GM12878 (cell line): ENCODE measurements around the gene ADGRL3. TPM values are rescaled to one million over a fixed set of nuclear protein-coding genes. Genes with fewer than 3 reads are reported as not detected.

Source experiments
- ATAC-seq: fragments of 200-7000 bp; cut with Tn5 transposase; 3 replicates; pipeline ENCODE4 v1.9.1; 2020; ENCODE audit warnings: mild to moderate bottlenecking, moderate library complexity
- BruUV-seq: library from RNA; stranded (reverse); fragments of 400-500 nt; replicated peaks from 2 replicates; lab custom pipeline; 2021; lab: Mats Ljungman, UMichigan
- CTCF ChIA-PET: fragments of 300-600 bp; sonication (Branson Sonifier 250); formaldehyde crosslinking; extraction: SDS; loops from one replicate; lab custom pipeline; 2021; ENCODE audit warnings: inconsistent platforms; lab: Yijun Ruan, JAX
- POLR2A ChIA-PET: fragments of 350-600 bp; formaldehyde crosslinking; extraction: SDS; loops from one replicate; lab custom pipeline; 2021; ENCODE audit warnings: inconsistent platforms; lab: Charles Lee
- RAD21 ChIA-PET: fragments of 300-600 bp; sonication (Branson Sonifier 250); formaldehyde crosslinking; loops from one replicate; lab custom pipeline; 2023; ENCODE audit warnings: antibody characterized with exemption; ENCODE audit not compliant: unreplicated experiment; lab: Charles Lee
- SMC1A ChIA-PET: fragments of 300-600 bp; sonication (Branson Sonifier 250); formaldehyde crosslinking; loops from one replicate; lab custom pipeline; 2023; ENCODE audit not compliant: unreplicated experiment, uncharacterized antibody; lab: Charles Lee
- DNase-seq: peaks from one replicate; pipeline ENCODE4 v3.0.0-alpha.2; 2011; ENCODE audit warnings: low read depth, low spot score
- FAIRE-seq: peaks from 3 replicates; lab custom pipeline; 2011; peaks lifted over from hg19 to GRCh38; lab: Jason Lieb, UNC
- H2AFZ ChIP-seq: 2 replicates; pipeline ENCODE4 v1.6.0; 2011; ENCODE audit warnings: low read depth, low read length, control low read depth; ENCODE audit not compliant: control insufficient read depth
- H3K27ac ChIP-seq: 2 replicates; pipeline ENCODE4 v1.5.1; 2011; ENCODE audit warnings: control low read depth; ENCODE audit not compliant: control insufficient read depth, insufficient read depth
- H3K27me3 ChIP-seq, 2 experiments: replicated peaks in 1 of 2; 2 replicates each; pipeline versions ENCODE4 v1.6.0 to v1.6.1; 2011; ENCODE audit warnings: low read length in 1 of 2; ENCODE audit not compliant: control insufficient read depth in 2 of 2, insufficient read depth in 2 of 2
- H3K36me3 ChIP-seq, 2 experiments: 2 replicates each; pipeline ENCODE4 v1.5.1; 2011; ENCODE audit warnings: low read length in 1 of 2; ENCODE audit not compliant: control insufficient read depth in 2 of 2, insufficient read depth in 2 of 2
- H3K4me1 ChIP-seq: 2 replicates; pipeline ENCODE4 v1.6.1; 2011; ENCODE audit warnings: mild to moderate bottlenecking, low read length, moderate library complexity, mixed read lengths; ENCODE audit not compliant: control insufficient read depth, insufficient read depth
- H3K4me2 ChIP-seq: 2 replicates; pipeline ENCODE4 v1.6.0; 2011; ENCODE audit warnings: control low read depth; ENCODE audit not compliant: control insufficient read depth, insufficient read depth
- H3K4me3 ChIP-seq: fragments of 200-600 bp; sonication (generic); 2 replicates; pipeline ENCODE4 v1.5.1; 2016
- H3K79me2 ChIP-seq: 2 replicates; pipeline ENCODE4 v1.6.0; 2011; ENCODE audit warnings: low read length; ENCODE audit not compliant: control insufficient read depth, insufficient read depth
- H3K9ac ChIP-seq: 2 replicates; pipeline ENCODE4 v1.8.0; 2011; ENCODE audit warnings: low read length, control low read depth, mixed read lengths; ENCODE audit not compliant: control insufficient read depth, insufficient read depth
- H3K9me3 ChIP-seq: replicated peaks from 3 replicates; pipeline ENCODE4 v1.5.1; 2011; ENCODE audit warnings: mild to moderate bottlenecking, low read length; ENCODE audit not compliant: control insufficient read depth, insufficient read depth
- H4K20me1 ChIP-seq: 2 replicates; pipeline ENCODE4 v1.6.0; 2011; ENCODE audit not compliant: control insufficient read depth, insufficient read depth
- BCL3 ChIP-seq: IDR thresholded peaks from 2 replicates; pipeline ENCODE4 v1.6.1; 2011; ENCODE audit warnings: borderline replicate concordance, low read depth, mild to moderate bottlenecking, moderate library complexity, low read length; ENCODE audit not compliant: insufficient read depth, poor library complexity, severe bottlenecking
- CUX1 ChIP-seq: IDR thresholded peaks from 2 replicates; pipeline ENCODE4 v1.6.1; 2012; ENCODE audit warnings: improper control_type of control experiment, low read depth, low read length; ENCODE audit not compliant: insufficient replicate concordance
- FOXK2 ChIP-seq: fragments of 450-650 bp; IDR thresholded peaks from 2 replicates; pipeline ENCODE4 v1.6.1; 2017; ENCODE audit warnings: mild to moderate bottlenecking, moderate library complexity
- HCFC1 ChIP-seq: fragments of 150-350 bp; IDR thresholded peaks from 2 replicates; pipeline ENCODE4 v1.6.1; 2014; ENCODE audit warnings: low read length
- HDAC6 ChIP-seq: fragments of 200-600 bp; sonication (generic); IDR thresholded peaks from one replicate; pipeline ENCODE4 v1.8.0; 2017; ENCODE audit warnings: antibody characterized with exemption; ENCODE audit not compliant: unreplicated experiment
- MEF2B ChIP-seq: fragments of 450-650 bp; IDR thresholded peaks from 2 replicates; pipeline ENCODE4 v1.6.1; 2018; ENCODE audit warnings: mild to moderate bottlenecking, moderate library complexity; ENCODE audit not compliant: partially characterized antibody, poor library complexity, severe bottlenecking
- MXI1 ChIP-seq: fragments of 150-350 bp; IDR thresholded peaks from 2 replicates; pipeline ENCODE4 v1.6.1; 2011; ENCODE audit warnings: low read depth, mild to moderate bottlenecking, inconsistent platforms, low read length, improper control_type of control experiment
- NR2C1 ChIP-seq: fragments of 450-650 bp; IDR thresholded peaks from 2 replicates; pipeline ENCODE4 v1.6.1; 2017; ENCODE audit warnings: antibody characterized with exemption, mild to moderate bottlenecking, moderate library complexity
- SP1 ChIP-seq: IDR thresholded peaks from one replicate; pipeline ENCODE4 v1.6.1; 2011; ENCODE audit warnings: low read depth, low read length
- SREBF1 ChIP-seq: IDR thresholded peaks from 2 replicates; pipeline ENCODE4 v1.6.1; 2012; ENCODE audit warnings: mild to moderate bottlenecking, low read length
- STAT3 ChIP-seq: IDR thresholded peaks from 2 replicates; pipeline ENCODE4 v1.6.1; 2011; ENCODE audit warnings: low read depth, low read length, improper control_type of control experiment
- WGBS: methylation state at CpG from one replicate; pipeline ENCODE4 v1.1.6; 2016; ENCODE audit warnings: low lambda C conversion rate; ENCODE audit not compliant: insufficient replicate concordance, insufficient coverage; ENCODE audit errors: missing lambda C conversion rate; 5-methylcytosine and 5-hydroxymethylcytosine counted together
- in situ Hi-C: fragments of 300-500 bp; cut with MboI; formaldehyde crosslinking; loops from 9 replicates; pipeline ENCODE4 v1.14.3; 2018; ENCODE audit warnings: mixed read lengths
- intact Hi-C: fragments of 100-400 bp; cut with micrococcal nuclease; formaldehyde crosslinking; loops from one replicate; pipeline ENCODE4 v1.14.2; 2022; ENCODE audit not compliant: unreplicated experiment
- polyA plus RNA-seq, 11 experiments: library from polyadenylated mRNA; depleted of rRNA in 4 of 11; unstranded in 6 of 11; stranded (reverse) in 5 of 11; fragments of >200 nt; fragmentation: Nextera tagmentation in 4 of 11; fragmentation: Illumina TruSeq in 1 of 11; extraction: Ambion mirVana in 4 of 11; extraction: Trizol in 1 of 11; gene quantifications; 1 replicate in 1 of 11; 2 replicates in 10 of 11; pipeline versions ENCODE4 v1.2.1 to v1.2.3, GENCODE V29; 2011 to 2016; ENCODE audit warnings: inconsistent platforms in 2 of 11, missing spikeins in 2 of 11, low read depth in 1 of 11
- total RNA-seq, 4 experiments: library from RNA; depleted of rRNA in 3 of 4; stranded (reverse); fragments of >200 nt in 3 of 4; fragmentation: Illumina TruSeq in 1 of 4; extraction: Trizol in 1 of 4; gene quantifications; 2 replicates each; pipeline versions ENCODE4 v1.2.1 to v1.2.3, GENCODE V29; 2013 to 2021

ADGRL3 gene
- total and polyA plus RNA-seq, 10 of the 15 experiments (the other 5 are each of a cell fraction or from before 2014, with no cell fraction given), result 1.1 TPM; not detected in 9

- BruUV-seq, result no TSS peak
- no peak for FAIRE-seq
- Histone ChIP-seq H3K36me3 (no peaks in the 10 kb centered on the region), H2AFZ (no peak overlapping the region), H3K27ac (no peak overlapping the region), H3K27me3 (no peaks in the 10 kb centered on the region), H3K9ac (no peak overlapping the region), H3K4me3 (no peak overlapping the region), H4K20me1 (no peaks in the 10 kb centered on the region), H3K79me2 (no peaks in the 10 kb centered on the region), H3K4me2 (no peak overlapping the region), H3K9me3 (no peaks in the 10 kb centered on the region), H3K4me1 (no peaks in the 10 kb centered on the region)
- ChIA-PET SMC1A (interaction anchor here (0.6 to 1.9 kb wide), 4 partner anchors 8 to 27 kb away, joined by 3 to 5 read pairs (median 3); no protein-coding TSS in a partner anchor), POLR2A (no interaction called here), RAD21 (no interaction called here), CTCF (no interaction called here)
- DNase-seq, result no peak
- WGBS, result 16% methylated on average over 4 of the region's 4 CpGs
- TF ChIP-seq SP1 (no peak), HDAC6 (no peak)
- intact Hi-C loops, result no loop called here
- no peak for ATAC-seq
- in situ Hi-C loops, result no loop called here
Measured at GRCh38 chr4:61714387-61714911, 514.3 kb downstream of the ADGRL3 start.

- 15% methylated on average over 6 of the region's 6 CpGs for WGBS
- CTCF ChIA-PET, result interaction anchor here (0.6 kb wide), 1 partner anchor 338 kb away, joined by 4 read pairs; no protein-coding TSS in a partner anchor
- no peak for FAIRE-seq
Measured at GRCh38 chr4:61716426-61716825, 516.3 kb downstream of the ADGRL3 start.

More at GRCh38 chr4:61716426-61716825, 516.3 kb downstream of the ADGRL3 start:
- H4K20me1 ChIP-seq, result no peaks in the 10 kb centered on the region
- no peaks in the 10 kb centered on the region for H3K79me2 ChIP-seq
- no peak overlapping the region for H3K9ac ChIP-seq
- DNase-seq (no peak), ATAC-seq (no peak)
- H3K36me3 ChIP-seq, result no peaks in the 10 kb centered on the region
- no peak for TF ChIP-seq MEF2B
- TF ChIP-seq FOXK2, result no peak
- TF ChIP-seq CUX1, result no peak
- no peak for TF ChIP-seq STAT3
- no peak for TF ChIP-seq MXI1
- TF ChIP-seq BCL3, result no peak
- TF ChIP-seq SREBF1, result no peak
- TF ChIP-seq NR2C1, result no peak
- no peak for TF ChIP-seq HCFC1
- H3K4me3 ChIP-seq, result no peak overlapping the region
- H3K4me2 ChIP-seq, result no peak overlapping the region
- H2AFZ ChIP-seq, result no peak overlapping the region
- no peaks in the 10 kb centered on the region for H3K4me1 ChIP-seq
- POLR2A ChIA-PET, result no interaction called here
- intact Hi-C loops, result no loop called here
- BruUV-seq, result no TSS peak
- SMC1A ChIA-PET, result interaction anchor here (0.6 kb wide), 2 partner anchors 264 to 422 kb away, joined by 3 read pairs; no protein-coding TSS in a partner anchor
- in situ Hi-C loops, result no loop called here
- no peak overlapping the region for H3K27ac ChIP-seq
- H3K9me3 ChIP-seq, result no peaks in the 10 kb centered on the region
- RAD21 ChIA-PET, result interaction anchor here (0.7 kb wide), 2 partner anchors 12 to 940 kb away, joined by 3 to 4 read pairs; no protein-coding TSS in a partner anchor
- H3K27me3 ChIP-seq, result no peaks in the 10 kb centered on the region
